K562 (cell line): Measurements from ENCODE around the gene GRIK2. TPM values are rescaled to one million over a fixed set of nuclear protein-coding genes. Genes with fewer than 3 reads are reported as not detected.

Source experiments
- ATAC-seq: fragments of 200-7000 bp; cut with Tn5 transposase; 3 replicates; pipeline ENCODE4 v1.9.1; 2020; ENCODE audit warnings: moderate library complexity
- BruUV-seq: library from RNA; stranded (reverse); fragments of 400-500 nt; replicated peaks from 2 replicates; lab custom pipeline; 2021; lab: Mats Ljungman, UMichigan
- CTCF ChIA-PET: fragments of 300-600 bp; formaldehyde crosslinking; extraction: SDS; loops from one replicate; lab custom pipeline; 2021; ENCODE audit warnings: low intra/inter-chr PET ratio; lab: Yijun Ruan, JAX
- POLR2A ChIA-PET: fragments of 300-600, 350-650 bp; sonication (Branson Sonifier 250); formaldehyde crosslinking; extraction: SDS; loops from one replicate; lab custom pipeline; 2021; ENCODE audit warnings: antibody characterized with exemption, inconsistent platforms; lab: Yijun Ruan, JAX
- DNase-seq, 4 experiments: peaks; one replicate each; pipeline versions ENCODE4 v3.0.0 to v3.0.0-alpha.2; 2011 to 2018; ENCODE audit warnings: low spot score in 3 of 4, mixed read lengths in 3 of 4; ENCODE audit errors: extremely low read depth in 1 of 4
- FAIRE-seq: peaks from 2 replicates; lab custom pipeline; 2011; peaks lifted over from hg19 to GRCh38; lab: Jason Lieb, UNC
- H2AFZ ChIP-seq: 2 replicates; pipeline ENCODE4 v1.6.0; 2011; ENCODE audit warnings: low read depth, low read length, control low read depth, inconsistent platforms
- H3K27ac ChIP-seq: fragments of 200-600 bp; 3 replicates; pipeline ENCODE4 v1.8.0; 2011; ENCODE audit warnings: low read depth, mild to moderate bottlenecking, control low read depth, inconsistent platforms, low read length, moderate library complexity, mixed read lengths; ENCODE audit errors: extremely low read depth
- H3K27me3 ChIP-seq, 2 experiments: fragments of 300-600 bp in 1 of 2; 2 replicates in 1 of 2; 3 replicates in 1 of 2; pipeline versions ENCODE4 v1.6.0 to v1.8.0; 2011; ENCODE audit warnings: inconsistent platforms in 2 of 2, low read length in 2 of 2, mild to moderate bottlenecking in 1 of 2, mixed read lengths in 1 of 2, moderate library complexity in 1 of 2; ENCODE audit not compliant: control insufficient read depth in 2 of 2, insufficient read depth in 2 of 2
- H3K36me3 ChIP-seq: fragments of 300-600 bp; 3 replicates; pipeline ENCODE4 v1.8.0; 2011; ENCODE audit warnings: mild to moderate bottlenecking, low read length, inconsistent platforms; ENCODE audit not compliant: control insufficient read depth, insufficient read depth
- H3K4me1 ChIP-seq, 2 experiments: fragments of 200-600 bp in 1 of 2; replicated peaks in 1 of 2; 2 replicates in 1 of 2; 3 replicates in 1 of 2; pipeline versions ENCODE4 v1.5.1 to v1.8.0; 2011; ENCODE audit warnings: inconsistent platforms in 2 of 2, low read length in 2 of 2, mild to moderate bottlenecking in 1 of 2, mixed read lengths in 1 of 2, moderate library complexity in 1 of 2; ENCODE audit not compliant: control insufficient read depth in 2 of 2, insufficient read depth in 2 of 2
- H3K4me2 ChIP-seq: 2 replicates; pipeline ENCODE4 v1.6.1; 2011; ENCODE audit warnings: low read length, control low read depth, inconsistent platforms, mixed read lengths; ENCODE audit not compliant: insufficient read depth
- H3K4me3 ChIP-seq: fragments of 200-600 bp; sonication (generic), shearing (Covaris generic); 2 replicates; pipeline ENCODE4 v1.5.1; 2016; ENCODE audit warnings: control low read depth, inconsistent platforms
- H3K79me2 ChIP-seq: fragments of 200-600 bp; 3 replicates; pipeline ENCODE4 v1.8.0; 2011; ENCODE audit warnings: low read length, inconsistent platforms; ENCODE audit not compliant: control insufficient read depth, insufficient read depth
- H3K9ac ChIP-seq, 2 experiments: 2 replicates each; pipeline versions ENCODE4 v1.6.0 to v1.6.1; 2011; ENCODE audit warnings: low read depth in 2 of 2, low read length in 2 of 2, control low read depth in 1 of 2, inconsistent platforms in 1 of 2, mild to moderate bottlenecking in 1 of 2, mixed read lengths in 1 of 2; ENCODE audit not compliant: insufficient read depth in 1 of 2
- H3K9me1 ChIP-seq: one replicate; pipeline ENCODE4 v1.6.0; 2011; ENCODE audit warnings: inconsistent platforms, mild to moderate bottlenecking, low read length, moderate library complexity; ENCODE audit not compliant: control insufficient read depth, insufficient read depth
- H3K9me3 ChIP-seq: replicated peaks from 2 replicates; pipeline ENCODE4 v1.5.1; 2011; ENCODE audit warnings: low read depth, low read length, inconsistent platforms; ENCODE audit not compliant: control insufficient read depth, insufficient read depth
- H4K20me1 ChIP-seq: replicated peaks from 2 replicates; pipeline ENCODE4 v1.6.1; 2011; ENCODE audit warnings: low read length, inconsistent platforms, mixed read lengths; ENCODE audit not compliant: control insufficient read depth, insufficient read depth
- ARID2 ChIP-seq: fragments of 450-650 bp; IDR thresholded peaks from 2 replicates; pipeline ENCODE4 v1.6.1; 2017; ENCODE audit warnings: antibody characterized with exemption, mild to moderate bottlenecking
- CBFA2T2 ChIP-seq: fragments of 450-650 bp; conservative IDR thresholded peaks from 2 replicates; pipeline ENCODE4 v1.6.1; 2017; ENCODE audit warnings: mild to moderate bottlenecking
- CBX8 ChIP-seq: fragments of 200-600 bp; sonication (generic); IDR thresholded peaks from 2 replicates; pipeline ENCODE4 v1.6.1; 2012; ENCODE audit warnings: borderline replicate concordance, mixed run types, low read depth, mild to moderate bottlenecking, moderate library complexity, mixed read lengths, low read length, control low read depth, inconsistent platforms; ENCODE audit not compliant: poor library complexity, severe bottlenecking; ENCODE audit errors: extremely low read depth
- FOXM1 ChIP-seq, 2 experiments: fragments of 450-650 bp in 1 of 2; sonication (generic) in 1 of 2; formaldehyde crosslinking in 1 of 2; IDR thresholded peaks; 2 replicates each; pipeline versions ENCODE4 v1.6.1 to v1.9.0; 2017 to 2022; ENCODE audit warnings: low read depth in 2 of 2, mild to moderate bottlenecking in 2 of 2, missing genetic modification reagents in 1 of 2, moderate library complexity in 1 of 2
- HCFC1 ChIP-seq: IDR thresholded peaks from 2 replicates; pipeline ENCODE4 v1.6.1; 2012; ENCODE audit warnings: low read depth, low read length, improper control_type of control experiment
- PCBP1 ChIP-seq: fragments of 200-400 bp; formaldehyde crosslinking; IDR thresholded peaks from 2 replicates; pipeline ENCODE4 v1.6.1; 2018; ENCODE audit warnings: mild to moderate bottlenecking, low read depth, low read length; ENCODE audit not compliant: poor library complexity, severe bottlenecking
- PHB ChIP-seq: fragments of 250-450 bp; sonication (Bioruptor Pico); IDR thresholded peaks from 2 replicates; pipeline ENCODE4 v1.5.0; 2021
- POLR3A ChIP-seq: IDR thresholded peaks from 2 replicates; pipeline ENCODE4 v1.6.1; 2011; ENCODE audit warnings: borderline replicate concordance, mild to moderate bottlenecking, moderate library complexity; ENCODE audit not compliant: insufficient read length, insufficient read depth; ENCODE audit errors: extremely low read depth
- SMC3 ChIP-seq: conservative IDR thresholded peaks from 2 replicates; pipeline ENCODE4 v1.6.1; 2011; ENCODE audit warnings: low read depth, low read length, improper control_type of control experiment; ENCODE audit not compliant: insufficient read depth
- STAG1 ChIP-seq: sonication (generic); formaldehyde crosslinking; IDR thresholded peaks from 2 replicates; pipeline ENCODE4 v1.5.0; 2020; ENCODE audit warnings: missing genetic modification reagents, borderline replicate concordance
- STAT5A ChIP-seq: IDR thresholded peaks from 2 replicates; pipeline ENCODE4 v1.6.1; 2012; ENCODE audit warnings: low read length, inconsistent platforms, borderline replicate concordance
- TCF3 ChIP-seq: sonication (generic); formaldehyde crosslinking; IDR thresholded peaks from 2 replicates; pipeline ENCODE4 v1.4.0; 2020; ENCODE audit warnings: mild to moderate bottlenecking, missing genetic modification reagents
- VEZF1 ChIP-seq: fragments of 200-800 bp; sonication (Bioruptor generic); IDR thresholded peaks from 2 replicates; pipeline ENCODE4 v1.6.1; 2017; ENCODE audit warnings: missing genetic modification characterization, missing compliant biosample characterization
- ZNF134 ChIP-seq: fragments of 250-450 bp; sonication (Bioruptor Pico); conservative IDR thresholded peaks from 2 replicates; pipeline ENCODE4 v1.4.0; 2020
- ZNF197 ChIP-seq: fragments of 200-800 bp; sonication (Bioruptor generic); IDR thresholded peaks from 2 replicates; pipeline ENCODE4 v1.6.1; 2016; ENCODE audit warnings: low read depth, missing genetic modification characterization, missing compliant biosample characterization
- ZNF274 ChIP-seq: IDR thresholded peaks from 2 replicates; pipeline ENCODE4 v1.6.1; 2011; ENCODE audit warnings: low read depth, mild to moderate bottlenecking, low read length, moderate library complexity, borderline replicate concordance
- ZNF324 ChIP-seq: fragments of 250-450 bp; sonication (Bioruptor Pico); IDR thresholded peaks from 2 replicates; pipeline ENCODE4 v1.4.0; 2020; ENCODE audit warnings: mild to moderate bottlenecking
- ZNF780A ChIP-seq: fragments of 250-450 bp; sonication (Bioruptor Pico); IDR thresholded peaks from 2 replicates; pipeline ENCODE4 v1.5.0; 2021; ENCODE audit warnings: mild to moderate bottlenecking
- whole genome bisulfite sequencing: fragments of 100-300 bp; shearing (Covaris generic); methylation state at CpG from one replicate; pipeline ENCODE4 v1.1.6; 2016; ENCODE audit warnings: low coverage, mixed read lengths; ENCODE audit not compliant: insufficient coverage; ENCODE audit errors: missing lambda C conversion rate; 5-methylcytosine and 5-hydroxymethylcytosine counted together
- in situ Hi-C: fragments of 300-500 bp; cut with MboI; formaldehyde crosslinking; loops from 4 replicates; pipeline ENCODE4 v1.15.0; 2018; ENCODE audit warnings: inconsistent platforms, mixed read lengths
- intact Hi-C: fragments of 100-400 bp; cut with micrococcal nuclease; formaldehyde crosslinking; loops from 2 replicates; pipeline ENCODE4 v1.14.2; 2022
- polyA plus RNA-seq, 8 experiments: library from polyadenylated mRNA; depleted of rRNA in 4 of 8; stranded (reverse) in 5 of 8; unstranded in 3 of 8; fragments of >200 nt; fragmentation: Nextera tagmentation in 2 of 8; fragmentation: Illumina TruSeq in 1 of 8; extraction: Ambion mirVana in 2 of 8; extraction: Trizol in 1 of 8; gene quantifications; 2 replicates each; pipeline versions ENCODE4 v1.2.1 to v1.2.3, GENCODE V29; 2011 to 2014; ENCODE audit warnings: inconsistent platforms in 1 of 8, missing spikeins in 1 of 8
- total RNA-seq, 7 experiments: library from RNA; depleted of rRNA in 6 of 7; stranded (reverse); fragments of >200 nt in 6 of 7; fragmentation: Illumina TruSeq in 2 of 7; extraction: Trizol in 2 of 7; gene quantifications; 2 replicates each; pipeline versions ENCODE4 v1.2.1 to v1.2.3, GENCODE V29; 2011 to 2021; ENCODE audit warnings: low replicate concordance in 1 of 7
- TF ChIP-seq, protein P1 (sequence below): sonication (generic); formaldehyde crosslinking; IDR thresholded peaks from 2 replicates; pipeline ENCODE4 v1.8.0; 2022; ENCODE audit warnings: mild to moderate bottlenecking, missing genetic modification reagents
- TF ChIP-seq, protein P2 (sequence below): fragments of 450-650 bp; formaldehyde crosslinking; IDR thresholded peaks from 2 replicates; pipeline ENCODE4 v1.4.0; 2020; ENCODE audit warnings: mild to moderate bottlenecking, moderate library complexity

GRIK2 gene
- total and polyA plus RNA-seq, 9 of the 15 experiments (the other 6 are each of a cell fraction or from before 2014, with no cell fraction given), result not detected

GRCh38 chr6:101826269-101826668, 432.8 kb downstream of the GRIK2 start:
- no peak for ATAC-seq
- Histone ChIP-seq H3K4me1 (no peaks in the 10 kb centered on the region), H3K36me3 (no peaks in the 10 kb centered on the region), H3K9me1 (no peaks in the 10 kb centered on the region), H3K27ac (no peak overlapping the region), H3K79me2 (no peaks in the 10 kb centered on the region), H3K9ac (no peak overlapping the region)
- CTCF ChIA-PET, result no interaction called here
- WGBS, result 0% methylated on average over 2 of the region's 2 CpGs
- TF ChIP-seq, protein P1, sequence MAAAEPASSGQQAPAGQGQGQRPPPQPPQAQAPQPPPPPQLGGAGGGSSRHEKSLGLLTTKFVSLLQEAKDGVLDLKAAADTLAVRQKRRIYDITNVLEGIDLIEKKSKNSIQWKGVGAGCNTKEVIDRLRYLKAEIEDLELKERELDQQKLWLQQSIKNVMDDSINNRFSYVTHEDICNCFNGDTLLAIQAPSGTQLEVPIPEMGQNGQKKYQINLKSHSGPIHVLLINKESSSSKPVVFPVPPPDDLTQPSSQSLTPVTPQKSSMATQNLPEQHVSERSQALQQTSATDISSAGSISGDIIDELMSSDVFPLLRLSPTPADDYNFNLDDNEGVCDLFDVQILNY (CRISPR knock-in tag), result no peak
- TF ChIP-seq TCF3 (CRISPR knock-in tag) (no peak), VEZF1 (CRISPR knock-in tag) (no peak), ZNF274 (no peak), ZNF324 (CRISPR knock-in tag) (no peak), ZNF780A (CRISPR knock-in tag) (no peak), ARID2 (no peak), HCFC1 (no peak), POLR3A (no peak), FOXM1 (IDR thresholded peaks at IDR 0.05; ENCODE audit: low read depth) (no peak), FOXM1 (CRISPR knock-in tag; IDR thresholded peaks at IDR 0.05; ENCODE audit: low read depth) (no peak), STAT5A (no peak), STAG1 (CRISPR knock-in tag) (no peak), PHB (CRISPR knock-in tag) (no peak), ZNF134 (no peak), CBX8 (no peak), PCBP1 (no peak), ZNF197 (CRISPR knock-in tag) (no peak), CBFA2T2 (no peak), SMC3 (no peak)
- TF ChIP-seq, protein P2, sequence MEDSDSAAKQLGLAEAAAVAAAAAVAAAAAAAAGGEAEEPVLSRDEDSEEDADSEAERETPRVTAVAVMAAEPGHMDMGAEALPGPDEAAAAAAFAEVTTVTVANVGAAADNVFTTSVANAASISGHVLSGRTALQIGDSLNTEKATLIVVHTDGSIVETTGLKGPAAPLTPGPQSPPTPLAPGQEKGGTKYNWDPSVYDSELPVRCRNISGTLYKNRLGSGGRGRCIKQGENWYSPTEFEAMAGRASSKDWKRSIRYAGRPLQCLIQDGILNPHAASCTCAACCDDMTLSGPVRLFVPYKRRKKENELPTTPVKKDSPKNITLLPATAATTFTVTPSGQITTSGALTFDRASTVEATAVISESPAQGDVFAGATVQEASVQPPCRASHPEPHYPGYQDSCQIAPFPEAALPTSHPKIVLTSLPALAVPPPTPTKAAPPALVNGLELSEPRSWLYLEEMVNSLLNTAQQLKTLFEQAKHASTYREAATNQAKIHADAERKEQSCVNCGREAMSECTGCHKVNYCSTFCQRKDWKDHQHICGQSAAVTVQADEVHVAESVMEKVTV (CRISPR knock-in tag), result no peak
- TF ChIP-seq, all 486 proteins: peak for 0
- POLR2A ChIA-PET, result no interaction called here
- H2AFZ ChIP-seq, result no peak overlapping the region
- no peak overlapping the region for H3K4me3 ChIP-seq
- no peaks in the 10 kb centered on the region for H4K20me1 ChIP-seq
- no peak overlapping the region for H3K4me2 ChIP-seq
- H3K27me3 ChIP-seq, result no peaks in the 10 kb centered on the region
- intact Hi-C loops, result no loop called here
- FAIRE-seq, result no peak
- BruUV-seq, result no TSS peak
- no peak for DNase-seq
- H3K9me3 ChIP-seq, result no peaks in the 10 kb centered on the region
- in situ Hi-C loops, result no loop called here
